H7 (cell line): ENCODE data around the gene AP4E1. TPM values are rescaled to one million over a fixed set of nuclear protein-coding genes. Genes with fewer than 3 reads are reported as not detected.
"Not testable (repeated sequence)": the region's sequence is repeated elsewhere in the genome, so short reads cannot be mapped to it uniquely, and the experiment has no call there.

Source experiments
- DNase-seq: peaks from one replicate; pipeline ENCODE4 v3.0.0; 2012
- H3K27me3 ChIP-seq: 2 replicates; pipeline ENCODE4 v1.6.0; 2011; ENCODE audit warnings: mild to moderate bottlenecking, low read length; ENCODE audit not compliant: control insufficient read depth, insufficient read depth
- H3K36me3 ChIP-seq: replicated peaks from 2 replicates; pipeline ENCODE4 v1.5.1; 2011; ENCODE audit warnings: low read length; ENCODE audit not compliant: control insufficient read depth, insufficient read depth
- H3K4me3 ChIP-seq: 2 replicates; pipeline ENCODE4 v1.5.1; 2011; ENCODE audit warnings: low read depth, mild to moderate bottlenecking, control low read depth, low read length, moderate library complexity; ENCODE audit not compliant: insufficient read depth
- total RNA-seq: library from RNA; depleted of rRNA; stranded (reverse); fragments of >200 nt; shearing (Covaris generic); gene quantifications from 2 replicates; pipeline ENCODE4 v1.2.3, GENCODE V29; 2014; rRNA removed

Gene AP4E1
- total RNA-seq = 6.6 and 8.1 TPM in 2 replicates

DNA sequence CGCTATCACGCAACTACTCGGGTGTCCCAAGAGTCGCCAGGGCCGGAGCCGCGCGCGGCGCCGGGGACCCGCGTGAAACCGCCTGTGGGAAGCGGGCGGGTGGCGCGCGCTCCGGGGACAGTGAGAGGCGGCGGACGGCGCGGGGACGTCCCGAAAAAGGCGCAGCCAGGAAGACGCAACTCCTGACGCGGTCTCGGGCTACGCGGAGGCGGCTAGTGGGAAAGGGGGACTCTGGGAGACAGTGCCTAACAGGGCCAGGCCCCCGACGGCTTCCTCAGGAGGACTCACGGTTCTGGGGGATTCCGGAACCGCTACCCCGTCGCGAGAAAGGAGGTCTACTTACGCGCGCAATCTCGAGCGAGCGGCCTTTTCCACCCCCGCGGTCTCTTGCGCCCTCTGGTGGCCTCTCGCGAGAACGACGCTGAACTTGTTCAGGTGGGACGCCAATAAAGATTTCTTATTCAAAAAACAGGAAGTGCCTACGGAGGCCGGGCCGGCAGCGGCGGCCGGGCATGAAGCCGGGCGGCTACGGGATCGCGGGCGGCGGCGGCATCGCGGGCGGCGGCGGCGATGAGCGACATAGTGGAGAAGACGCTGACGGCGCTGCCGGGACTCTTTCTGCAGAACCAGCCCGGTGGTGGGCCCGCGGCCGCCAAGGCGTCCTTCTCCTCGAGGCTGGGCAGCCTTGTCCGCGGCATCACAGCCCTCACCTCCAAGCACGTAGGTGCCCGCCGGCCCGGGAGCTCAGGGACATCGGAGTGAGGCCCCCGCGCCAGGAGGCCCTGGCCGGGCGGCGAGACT is at the start of gene AP4E1:
Gene AP4E1 (plus strand): TSS at position 475 of the 801 bp plus-strand sequence. CDS start 96 bp downstream, at position 571.
- Histone ChIP-seq H3K36me3 (no peaks in the 10 kb centered on the region; the same call in 1 of the 2 replicates), H3K4me3 (peak within 1 kb of the TSS; percentile 89), H3K27me3 (no peaks in the 10 kb centered on the region)
- DNase-seq = peak; percentile 88

DNA sequence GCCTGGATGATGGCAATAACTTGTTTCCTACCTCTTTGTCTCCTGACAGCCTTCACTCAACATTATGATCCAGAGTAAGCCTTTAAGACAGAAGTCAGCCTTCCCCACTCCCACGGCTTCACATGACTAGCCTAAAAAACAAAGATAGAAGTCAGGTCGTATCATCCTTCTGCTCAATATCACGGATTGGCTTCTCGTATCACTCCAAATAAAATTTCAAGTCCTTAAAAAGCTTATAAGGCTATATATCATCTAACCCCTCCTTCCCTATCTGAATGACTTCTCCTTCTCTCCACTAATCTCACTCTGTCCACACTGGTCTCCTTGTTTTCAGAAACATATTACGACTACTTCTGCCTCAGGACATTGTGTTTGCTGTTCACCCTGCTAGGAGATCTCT is 47.7 kb upstream of the AP4E1 start:
- no peaks in the 10 kb centered on the region for H3K27me3 ChIP-seq
- H3K36me3 ChIP-seq = no peaks in the 10 kb centered on the region
- DNase-seq = no peak
- no peak overlapping the region for H3K4me3 ChIP-seq

DNA sequence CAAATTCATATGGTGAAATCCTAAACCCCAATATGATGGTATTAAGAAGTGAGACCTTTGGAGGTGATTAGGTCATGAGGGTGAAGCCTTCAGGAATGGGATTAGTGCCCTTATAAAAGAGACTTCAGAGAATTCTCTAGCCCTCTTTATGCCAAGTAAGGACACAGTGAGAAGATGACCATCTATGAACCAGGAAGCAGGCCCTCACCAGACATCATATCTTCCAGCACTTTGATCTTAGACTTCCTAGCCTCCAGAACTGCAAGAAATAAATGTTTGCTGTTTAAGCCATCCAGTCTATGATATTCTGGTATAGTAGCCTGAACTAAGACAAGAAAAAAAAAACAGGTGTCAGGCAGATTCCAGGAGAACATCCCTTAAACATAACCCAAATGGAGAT is 45.9 kb upstream of the AP4E1 start:
- Histone ChIP-seq H3K27me3 (no peaks in the 10 kb centered on the region), H3K36me3 (no peaks in the 10 kb centered on the region), H3K4me3 (no peak overlapping the region)
- no peak for DNase-seq

DNA sequence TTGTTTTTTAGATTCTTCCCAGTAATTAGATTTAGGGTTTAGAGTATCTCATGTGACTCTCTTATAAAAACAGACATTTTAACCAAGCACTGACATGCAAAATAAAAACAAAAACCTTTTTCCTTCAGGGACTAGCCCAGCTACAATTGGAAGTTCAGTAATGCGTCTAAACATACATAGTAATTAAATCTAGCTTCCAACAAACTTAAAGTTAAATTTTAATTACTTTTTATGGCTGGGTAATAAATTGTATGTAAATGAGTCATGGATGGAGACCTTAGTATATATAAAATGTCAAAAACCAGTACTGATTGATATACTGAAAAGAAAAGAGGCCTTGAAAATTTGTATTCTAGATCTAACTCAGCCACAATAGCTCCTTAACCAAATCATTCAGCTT is 43.6 kb upstream of the AP4E1 start:
- DNase-seq = no peak
- no peaks in the 10 kb centered on the region for H3K36me3 ChIP-seq
- H3K4me3 ChIP-seq = no peak overlapping the region
- H3K27me3 ChIP-seq = no peaks in the 10 kb centered on the region

DNA sequence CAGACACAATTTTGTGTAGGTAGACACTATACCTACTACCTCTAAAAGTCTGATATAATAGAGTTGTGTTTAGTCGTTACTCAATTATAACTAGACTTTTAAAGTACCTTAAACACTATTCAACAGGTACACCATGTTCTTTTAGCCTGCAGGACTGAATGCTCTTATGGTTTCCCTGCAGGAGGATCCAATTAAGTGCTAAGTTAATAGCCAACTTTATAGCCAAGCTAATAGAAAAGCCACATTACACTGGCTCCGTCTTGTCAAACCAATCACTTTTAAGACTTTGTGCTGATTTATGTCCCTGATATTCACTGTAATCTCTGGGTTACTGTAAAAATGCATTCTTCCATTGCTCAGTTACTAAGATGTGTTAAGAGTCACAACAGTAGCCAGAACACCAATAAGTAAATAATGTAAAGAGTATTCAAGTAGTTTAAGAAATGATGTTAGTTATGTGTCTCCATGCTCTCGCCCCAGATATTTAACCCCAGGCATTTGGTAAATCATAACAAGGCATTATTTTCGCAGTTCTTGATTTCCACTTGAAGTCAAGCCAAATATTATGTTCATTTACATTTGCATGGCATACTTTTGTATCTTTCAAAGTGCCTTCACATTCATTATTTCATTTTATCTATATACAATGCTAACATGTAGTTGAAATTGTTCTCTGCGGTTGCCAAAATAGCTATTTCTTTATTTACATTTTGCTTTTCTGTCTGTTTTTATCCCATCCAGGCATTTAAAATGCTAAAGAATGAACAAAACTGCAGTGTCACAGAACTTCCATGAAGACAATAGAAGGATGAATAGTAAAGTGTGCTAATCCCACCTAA is 42.7 kb upstream of the AP4E1 start:
- H3K4me3 ChIP-seq = no peak overlapping the region
- H3K36me3 ChIP-seq = no peaks in the 10 kb centered on the region
- DNase-seq = no peak
- H3K27me3 ChIP-seq = no peaks in the 10 kb centered on the region

DNA sequence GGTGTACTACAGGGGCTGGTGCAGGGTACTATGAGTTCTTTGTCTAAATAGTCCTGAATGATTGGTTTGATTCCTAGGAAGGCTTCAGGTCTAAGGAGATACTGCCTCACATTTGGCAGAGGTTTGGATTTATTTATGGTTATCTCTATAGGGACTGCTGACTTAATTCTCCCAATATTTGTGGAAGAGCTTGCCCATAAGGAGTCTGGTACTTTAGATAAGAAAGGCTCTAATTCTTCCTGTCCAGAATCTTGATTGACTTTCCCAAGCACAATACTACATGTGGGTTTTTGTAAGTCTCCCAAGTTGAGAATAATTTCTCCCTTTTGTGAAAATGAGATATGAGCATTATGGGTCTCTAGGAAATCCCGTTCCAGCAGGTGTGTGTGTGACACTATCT is 36.7 kb upstream of the AP4E1 start:
- Histone ChIP-seq H3K27me3 (no peaks in the 10 kb centered on the region), H3K36me3 (no peaks in the 10 kb centered on the region), H3K4me3 (no peak overlapping the region)
- DNase-seq = no peak

DNA sequence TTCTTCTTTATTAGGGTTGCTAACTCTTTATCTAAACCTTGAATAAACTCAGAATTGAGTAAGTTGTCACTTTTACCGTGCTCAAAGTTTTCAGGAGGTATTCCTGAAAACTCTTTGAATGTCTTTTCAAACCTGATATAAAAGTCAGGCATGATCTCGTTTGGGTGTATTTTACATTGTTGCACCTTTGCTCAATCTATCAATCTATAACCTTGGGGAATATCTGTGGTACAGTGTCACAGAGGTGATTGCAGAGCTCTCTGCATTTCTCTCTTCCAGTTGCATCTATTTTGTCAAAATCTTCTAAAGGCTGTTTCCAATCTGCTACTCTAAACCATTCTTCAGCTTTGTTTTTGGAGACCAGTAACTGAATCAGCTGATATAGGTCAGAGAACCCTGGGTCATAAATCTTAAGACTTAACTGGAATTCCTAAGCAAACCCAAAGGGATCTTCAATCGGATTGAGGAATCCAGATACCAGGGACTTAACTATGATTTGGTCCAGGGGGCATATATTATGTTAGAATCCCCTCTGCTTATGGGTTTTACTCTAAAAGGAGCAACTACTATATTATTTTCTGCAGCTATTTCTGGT is 35.6 kb upstream of the AP4E1 start:
- Histone ChIP-seq H3K4me3 (no peak overlapping the region), H3K36me3 (no peaks in the 10 kb centered on the region), H3K27me3 (no peaks in the 10 kb centered on the region)
- no peak for DNase-seq

DNA sequence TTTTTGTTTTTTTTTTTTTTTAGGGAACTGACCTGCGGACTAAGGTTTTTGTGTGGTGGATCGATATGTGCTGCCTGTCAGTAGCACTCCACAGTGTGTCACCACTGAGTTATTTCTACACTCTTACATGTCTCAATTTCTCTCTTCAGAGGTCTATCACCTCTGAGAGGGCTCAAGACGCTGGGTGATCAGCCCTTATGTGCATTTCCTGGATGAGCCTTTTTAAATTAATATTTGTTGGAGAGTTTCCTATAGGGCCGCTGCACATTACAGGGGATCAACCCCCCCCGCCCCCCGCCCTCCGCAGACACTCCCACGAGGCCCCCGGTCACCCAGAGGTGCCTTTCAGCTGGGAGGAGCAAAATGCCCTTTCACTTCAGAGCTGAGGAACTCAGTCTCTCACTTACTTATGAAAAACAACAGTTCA is 34.5 kb upstream of the AP4E1 start:
- Histone ChIP-seq H3K27me3 (no peaks in the 10 kb centered on the region), H3K36me3 (no peaks in the 10 kb centered on the region), H3K4me3 (no peak overlapping the region)
- peak; percentile 11 for DNase-seq

DNA sequence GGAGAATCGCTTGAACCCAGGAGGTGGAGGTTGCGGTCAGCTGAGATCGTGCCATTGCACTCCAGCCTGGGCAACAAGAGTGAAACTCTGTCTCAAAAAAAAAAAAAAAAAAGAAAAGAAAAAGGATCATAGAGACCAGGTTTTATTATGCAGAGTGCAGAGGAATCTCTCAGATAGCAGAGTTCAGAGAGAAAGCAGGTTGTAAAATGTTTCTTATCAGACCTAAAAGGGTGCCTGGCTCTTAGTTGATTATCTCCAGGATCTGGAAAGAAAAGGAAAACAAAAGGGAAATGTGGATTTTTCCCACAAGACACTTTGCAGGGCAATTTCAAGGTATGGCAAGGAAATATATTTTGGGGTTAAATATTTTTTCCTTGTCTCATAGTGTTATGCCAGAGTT is 33.2 kb upstream of the AP4E1 start:
- not testable (repeated sequence) for H3K4me3 ChIP-seq, H3K27me3 ChIP-seq, H3K36me3 ChIP-seq, DNase-seq

DNA sequence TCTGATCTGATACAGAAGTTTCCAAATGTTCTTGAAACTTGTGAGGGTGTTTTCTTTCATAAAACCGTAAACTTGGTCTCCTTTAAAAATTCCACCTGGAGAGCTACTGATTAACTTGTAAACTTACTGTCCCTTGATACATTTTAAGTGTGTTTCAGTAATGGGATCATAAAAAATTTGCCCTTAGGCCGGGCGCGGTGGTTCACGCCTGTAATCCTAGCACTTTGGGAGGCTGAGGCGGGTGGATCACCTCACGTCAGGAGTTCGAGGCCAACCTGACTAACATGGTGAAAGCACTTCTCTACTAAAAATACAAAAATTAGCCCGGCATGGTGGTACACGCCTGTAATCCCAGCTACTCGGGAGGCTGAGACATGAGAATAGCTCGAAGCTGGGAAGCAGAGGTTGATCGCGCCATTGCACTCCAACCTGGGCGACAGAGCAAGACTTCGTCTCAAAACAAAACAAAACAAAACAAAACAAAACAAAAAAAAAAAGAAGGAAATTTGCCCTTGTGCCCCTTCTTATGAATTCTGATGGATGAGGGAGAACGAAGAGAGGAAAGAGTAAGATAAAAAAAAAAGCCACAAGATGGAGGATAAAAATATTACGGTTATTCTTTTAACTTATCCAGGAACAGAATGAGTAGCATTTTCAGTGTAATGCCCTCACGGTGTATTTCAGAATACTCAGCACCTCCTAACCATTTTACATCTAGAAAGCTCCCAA is 32.1 kb upstream of the AP4E1 start:
- H3K27me3 ChIP-seq = no peaks in the 10 kb centered on the region
- H3K36me3 ChIP-seq = no peaks in the 10 kb centered on the region
- no peak for DNase-seq
- no peak overlapping the region for H3K4me3 ChIP-seq

DNA sequence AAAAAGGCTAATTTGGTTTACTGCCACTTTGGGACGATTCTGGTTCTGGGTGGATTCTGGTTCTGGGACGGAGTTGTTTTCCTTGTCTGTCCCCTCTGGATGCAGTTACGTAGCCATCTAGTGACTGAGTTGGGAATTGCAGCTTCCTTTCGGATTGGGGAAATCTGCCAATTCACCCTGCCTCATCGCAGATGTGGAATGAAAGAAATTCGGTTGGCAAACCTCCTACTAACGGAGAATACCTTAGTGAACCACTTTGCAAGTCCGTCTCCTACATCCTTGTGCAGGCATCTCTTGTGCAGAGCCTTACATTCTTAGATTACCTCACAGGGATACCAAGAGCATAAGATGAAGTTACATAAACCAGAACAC is 31.5 kb upstream of the AP4E1 start:
- H3K4me3 ChIP-seq = no peak overlapping the region

DNA sequence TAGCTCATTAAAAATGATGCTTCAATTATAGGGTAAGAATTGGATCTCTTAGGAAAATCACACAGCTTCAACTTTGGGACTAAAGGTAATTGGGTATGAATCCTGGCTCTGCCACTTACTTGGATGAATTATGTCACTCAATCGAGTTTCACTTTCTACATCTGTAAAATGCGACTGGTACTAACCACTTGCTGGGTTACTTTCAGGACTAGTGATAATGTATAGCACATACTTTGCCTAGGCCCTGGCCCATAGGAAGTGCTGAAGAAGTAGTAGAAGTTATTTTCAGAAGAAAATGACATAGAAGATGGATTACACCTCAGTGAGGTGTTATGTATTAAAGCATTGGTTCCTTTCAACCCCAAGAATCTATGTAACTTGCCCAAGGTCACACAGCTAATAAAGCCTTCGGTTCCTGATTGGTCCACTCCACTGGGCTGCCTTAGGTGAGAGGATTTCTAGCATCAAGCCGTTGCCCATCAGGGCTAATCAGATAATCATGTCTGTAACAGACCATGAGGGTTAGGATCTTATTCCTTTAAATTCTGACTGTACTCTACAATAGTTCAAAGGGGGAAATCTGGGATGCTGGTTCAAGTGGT is 29.4 kb upstream of the AP4E1 start:
- H3K4me3 ChIP-seq = no peak overlapping the region
- no peak for DNase-seq
- no peaks in the 10 kb centered on the region for H3K27me3 ChIP-seq
- H3K36me3 ChIP-seq = no peaks in the 10 kb centered on the region

More for the DNA sequence above, 31.5 kb upstream of the AP4E1 start:
- no peaks in the 10 kb centered on the region for H3K27me3 ChIP-seq
- peak; percentile 77 for DNase-seq
- no peaks in the 10 kb centered on the region for H3K36me3 ChIP-seq

DNA sequence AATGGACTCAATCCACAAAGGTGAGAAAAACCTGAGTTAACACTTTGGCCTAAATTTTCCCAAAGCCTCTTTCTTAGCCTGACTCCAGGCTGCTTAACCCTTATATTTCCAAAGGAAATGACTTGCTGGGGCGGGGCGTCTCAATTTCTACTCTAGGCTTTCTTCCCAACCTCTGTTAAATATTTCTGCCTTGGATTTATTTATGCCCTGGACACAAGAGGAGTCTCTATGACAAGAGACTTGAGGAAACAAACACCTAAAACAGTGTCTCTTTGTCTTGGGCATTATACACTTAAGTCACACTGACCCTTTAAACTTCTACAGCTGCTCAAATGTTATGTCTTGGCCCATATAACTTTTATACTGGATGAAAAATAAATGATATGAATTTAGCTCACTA is 28.3 kb upstream of the AP4E1 start:
- no peaks in the 10 kb centered on the region for H3K36me3 ChIP-seq
- no peak for DNase-seq

DNA sequence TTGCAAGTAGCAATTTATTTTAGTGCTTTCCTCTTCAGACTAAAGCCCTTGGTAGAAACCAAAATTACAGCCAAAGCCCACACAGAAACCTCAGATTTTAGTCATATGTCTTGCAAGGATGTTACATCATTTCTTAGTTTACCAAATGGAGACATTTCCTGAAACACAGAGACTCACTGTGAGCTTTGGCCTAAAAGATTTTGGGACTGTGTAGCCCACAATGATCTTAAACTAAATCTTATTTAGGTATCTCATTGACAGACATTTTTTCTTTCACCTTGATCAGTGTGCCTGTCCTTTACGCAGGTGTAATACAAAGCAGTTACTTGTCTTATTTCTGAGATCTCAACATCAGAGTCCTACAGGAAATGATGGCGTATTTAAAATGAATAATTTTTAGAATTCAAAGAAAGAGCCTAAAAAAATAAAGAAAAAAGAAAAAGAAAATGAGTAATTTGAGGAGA is 27.8 kb upstream of the AP4E1 start:
- H3K4me3 ChIP-seq = no peak overlapping the region
- no peaks in the 10 kb centered on the region for H3K36me3 ChIP-seq
- H3K27me3 ChIP-seq = no peaks in the 10 kb centered on the region
- no peak for DNase-seq

More for the DNA sequence above, 28.3 kb upstream of the AP4E1 start:
- Histone ChIP-seq H3K27me3 (no peaks in the 10 kb centered on the region), H3K4me3 (no peak overlapping the region)
